Frontal cortex (tissue), 4 donors: ENCODE results near the gene KPNA3. TPM values are rescaled to one million over a fixed set of nuclear protein-coding genes. Genes with fewer than 3 reads are reported as not detected.

Experiments used
- DNase-seq, 2 donors: peaks; one replicate each; pipeline ENCODE4 v3.0.0; 2012; ENCODE audit warnings: low spot score in 2 of 2
- FAIRE-seq: peaks from 2 replicates; lab custom pipeline; 2012; peaks lifted over from hg19 to GRCh38; lab: Jason Lieb, UNC
- total RNA-seq: library from RNA; depleted of rRNA; stranded (reverse); fragments of >200 nt; gene quantifications from one replicate; pipeline ENCODE4 v1.2.3, GENCODE V29; 2014
- donor health status: control.
- donor health status: control.
- donor health status: control.

Gene KPNA3
- total RNA-seq, 1 donor from 2014 or later, result 66.9 TPM

DNA sequence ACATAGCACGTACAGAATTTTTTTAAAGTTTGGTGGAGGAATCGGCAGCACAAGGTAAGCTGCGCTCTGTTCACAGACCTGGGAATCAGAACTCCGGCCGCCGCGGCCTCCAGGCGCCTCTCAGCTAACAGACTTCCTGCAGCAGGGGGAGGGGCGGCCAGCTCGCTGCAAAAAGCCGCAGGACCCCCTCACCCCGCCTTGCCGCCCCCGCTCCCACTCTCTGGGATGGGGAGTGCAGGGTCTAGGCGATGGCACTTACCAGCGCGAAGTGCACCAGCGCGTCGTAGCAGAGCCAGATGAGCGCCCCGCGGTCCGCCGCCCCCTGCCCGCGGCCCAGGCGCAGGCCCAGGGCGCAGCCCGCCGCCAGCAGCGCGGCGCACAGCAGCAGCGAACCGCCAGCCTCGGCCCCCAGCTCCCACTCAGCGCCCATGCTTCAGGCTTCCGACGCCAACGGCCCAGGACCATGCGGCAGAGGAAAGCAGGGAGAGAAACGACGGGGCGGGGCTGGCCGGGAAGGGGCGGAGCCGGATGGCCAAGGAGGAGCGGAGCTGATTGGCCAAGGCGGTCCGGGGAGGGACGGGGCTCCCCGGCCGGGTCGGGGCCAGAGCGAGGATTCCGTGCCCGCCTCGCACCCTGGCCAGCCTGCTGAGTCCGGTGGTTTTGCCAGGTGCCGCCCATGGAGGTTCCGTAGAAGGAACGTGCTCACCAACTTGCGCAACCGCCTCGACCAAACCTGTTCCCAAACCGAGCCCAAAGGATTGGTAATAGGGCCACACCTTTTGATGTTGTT, 101.3 kb downstream of the KPNA3 start, which contains the start of gene EBPL:
Gene EBPL (minus strand): TSS at position 492 of the 790 bp plus-strand sequence. CDS start 62 bp downstream, at position 430.
- DNase-seq (peak; percentile 86 to 94), FAIRE-seq (no peak)

DNA sequence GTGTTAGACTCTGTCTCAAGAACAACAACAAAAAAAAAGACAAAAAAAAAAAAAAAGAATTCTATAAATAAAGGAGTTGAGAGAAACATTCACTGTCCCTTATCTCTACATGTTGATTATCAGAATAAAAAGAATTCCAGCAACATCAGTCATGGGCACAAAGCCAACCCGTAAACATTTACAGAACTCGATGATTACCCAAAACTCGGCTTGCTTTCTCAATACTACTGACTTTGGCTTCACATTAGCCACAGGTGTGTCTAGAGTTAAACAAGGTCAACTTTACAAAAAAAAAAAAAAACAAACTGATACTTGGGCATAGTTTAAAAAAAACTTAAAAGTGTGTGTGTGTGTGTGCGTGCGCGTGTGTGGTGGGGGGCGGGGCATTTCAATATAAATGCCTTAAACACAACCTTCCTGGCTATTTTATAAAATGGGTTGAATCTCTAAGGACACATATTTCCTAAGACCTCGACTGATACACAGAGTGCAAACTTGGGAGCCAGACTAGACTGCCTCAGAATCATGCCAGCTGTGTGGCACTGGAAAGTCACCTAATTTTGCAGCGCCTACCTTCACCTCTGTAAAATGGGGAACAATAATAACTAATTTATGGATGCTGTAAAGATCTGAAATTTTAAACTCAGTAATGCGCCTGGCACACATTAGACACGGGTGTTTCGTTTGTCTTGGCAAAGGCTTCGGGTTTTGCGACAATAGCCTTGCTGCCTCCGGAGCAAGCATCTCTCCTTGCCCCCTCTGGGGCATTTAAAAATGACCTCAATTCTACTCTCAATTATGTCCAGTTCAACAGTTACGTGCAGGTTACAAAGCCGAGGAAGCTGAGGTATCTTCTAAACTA, 102.1 kb downstream of the KPNA3 start:
- FAIRE-seq, result no peak

DNA sequence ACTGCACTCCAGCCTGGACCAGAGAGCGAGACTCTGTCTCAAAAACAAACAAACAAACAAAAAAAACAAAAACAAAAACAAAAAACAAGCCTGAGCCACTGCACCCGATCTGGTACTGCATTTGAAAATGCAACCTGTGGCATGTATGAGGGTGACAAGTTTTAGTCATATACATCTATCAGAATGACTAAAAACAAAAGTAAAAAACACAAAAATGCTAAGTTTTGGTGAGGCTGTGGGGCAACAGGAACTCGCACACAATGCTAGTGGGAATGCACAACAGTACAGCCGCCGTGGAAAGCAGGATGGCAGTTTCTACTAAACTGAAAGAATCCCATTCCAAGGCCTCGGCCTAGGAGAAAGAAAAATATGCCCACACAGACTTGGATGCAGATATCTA, 109.0 kb downstream of the KPNA3 start:
- FAIRE-seq (no peak), DNase-seq (no peak)

More for the DNA sequence above, 102.1 kb downstream of the KPNA3 start:
- DNase-seq, result no peak

DNA sequence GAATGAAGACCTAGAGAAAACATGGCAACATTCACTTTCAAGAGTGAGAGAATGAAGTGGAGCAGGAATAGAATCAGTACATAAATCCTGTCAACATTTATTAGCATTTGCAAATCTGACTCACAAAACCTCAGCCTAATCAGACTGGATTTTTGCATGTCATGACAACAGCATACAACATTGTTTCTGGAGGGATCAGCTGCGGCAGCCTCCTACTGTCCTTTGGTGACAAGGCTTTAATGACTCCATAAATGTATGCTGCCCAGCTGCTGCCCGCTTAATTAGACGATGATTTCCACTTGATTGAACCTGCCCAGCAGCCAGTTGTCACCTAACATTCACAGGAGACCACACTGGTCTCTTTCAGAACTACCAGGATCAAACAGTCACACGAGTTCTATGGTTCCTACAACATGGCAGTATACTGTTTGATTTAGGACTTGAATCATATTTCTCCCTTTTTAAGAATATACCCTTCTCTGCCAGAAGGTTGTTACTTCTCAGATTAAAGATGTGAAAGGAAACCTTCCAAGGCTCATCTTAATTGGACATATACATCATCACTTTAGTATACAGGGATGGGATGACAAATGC, 110.5 kb downstream of the KPNA3 start:
- DNase-seq (no peak), FAIRE-seq (no peak)

DNA sequence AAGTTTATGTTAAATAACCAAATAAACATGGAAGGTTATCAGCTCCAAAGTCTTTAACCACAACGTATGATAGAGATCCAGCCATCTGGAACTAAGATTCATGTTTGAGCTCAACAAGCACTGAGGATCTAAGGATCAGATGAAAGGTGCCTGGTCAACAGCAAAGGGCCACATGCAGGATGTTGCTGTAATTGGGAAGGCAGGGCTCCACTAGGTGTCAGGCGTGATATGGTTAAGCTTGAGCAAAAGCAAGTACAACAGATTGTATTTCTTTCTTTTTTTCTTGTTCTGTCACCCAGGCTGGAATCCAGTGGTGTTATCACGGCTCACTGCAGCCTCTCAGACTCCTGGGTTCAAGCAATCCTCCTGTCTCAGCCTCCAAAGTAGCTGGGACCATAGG, 113.2 kb downstream of the KPNA3 start:
- DNase-seq, result no peak
- no peak for FAIRE-seq

DNA sequence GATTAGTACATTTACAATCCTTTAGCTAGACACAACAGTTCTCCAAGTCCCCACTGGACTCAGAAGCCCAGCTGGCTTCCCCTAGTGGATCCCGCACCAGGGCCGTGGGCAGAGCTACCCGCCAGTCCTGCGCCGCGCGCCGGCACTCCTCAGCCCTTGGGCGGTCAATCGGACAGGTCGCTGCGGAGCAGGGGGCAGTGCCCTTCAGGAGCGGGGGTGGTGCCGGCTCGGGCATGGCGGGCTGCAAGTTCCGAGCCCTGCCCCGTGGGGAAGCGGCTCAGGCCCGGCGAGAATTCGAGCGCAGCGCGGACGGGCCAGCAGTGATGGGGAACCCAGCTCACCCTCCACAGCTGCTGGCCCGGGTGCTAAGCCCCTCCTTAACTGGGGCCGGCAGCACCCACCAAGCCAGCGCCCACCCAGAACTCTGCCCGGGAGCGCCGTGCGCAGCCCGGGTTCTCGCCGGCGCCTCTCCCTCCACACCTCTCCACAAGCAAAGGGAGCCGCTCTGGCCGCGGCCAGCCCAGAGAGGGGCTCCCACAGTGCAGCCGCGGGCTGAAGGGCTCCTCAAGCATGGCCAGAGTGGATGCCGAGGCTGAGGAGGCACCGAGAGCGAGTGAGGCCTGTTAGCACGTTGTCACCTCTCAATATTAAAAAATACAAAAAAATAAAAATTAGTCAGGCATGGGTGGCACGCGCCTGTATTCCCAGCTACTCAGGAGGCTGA, 114.1 kb downstream of the KPNA3 start:
- no peak for FAIRE-seq
- DNase-seq, result no peak

DNA sequence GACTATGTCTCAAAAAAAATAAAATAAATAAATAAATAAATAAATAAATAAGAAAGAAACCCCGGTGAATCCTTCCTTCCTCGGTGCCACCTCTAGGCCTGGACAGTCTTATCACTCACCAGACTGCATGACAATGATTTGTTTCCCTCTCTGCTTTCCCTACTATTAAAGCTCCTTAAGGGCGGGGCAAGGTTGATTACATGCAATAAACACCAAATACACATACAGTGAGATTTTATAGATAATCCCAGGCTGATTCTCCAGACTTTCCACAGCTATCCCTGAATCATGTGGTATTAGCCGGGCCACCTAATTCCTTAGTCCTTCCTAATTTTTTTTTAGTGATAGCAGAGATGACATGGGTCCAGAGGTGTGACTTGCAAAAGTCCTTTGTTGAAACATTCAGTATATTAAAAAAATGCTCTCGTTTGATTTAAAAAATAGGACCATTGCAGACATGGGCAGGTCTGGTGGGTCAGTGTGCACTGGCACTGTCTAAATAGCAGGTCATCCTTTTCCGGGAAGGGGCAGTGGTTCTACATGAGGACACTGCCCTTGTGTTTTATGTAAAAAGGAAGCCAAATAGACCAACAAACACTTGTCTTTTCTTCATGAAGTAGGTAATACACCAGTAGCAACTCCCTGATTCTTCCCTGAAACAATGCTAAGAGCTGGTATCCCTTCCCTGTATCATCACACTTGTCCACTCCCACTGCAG, 115.7 kb downstream of the KPNA3 start:
- DNase-seq (no peak), FAIRE-seq (no peak)

DNA sequence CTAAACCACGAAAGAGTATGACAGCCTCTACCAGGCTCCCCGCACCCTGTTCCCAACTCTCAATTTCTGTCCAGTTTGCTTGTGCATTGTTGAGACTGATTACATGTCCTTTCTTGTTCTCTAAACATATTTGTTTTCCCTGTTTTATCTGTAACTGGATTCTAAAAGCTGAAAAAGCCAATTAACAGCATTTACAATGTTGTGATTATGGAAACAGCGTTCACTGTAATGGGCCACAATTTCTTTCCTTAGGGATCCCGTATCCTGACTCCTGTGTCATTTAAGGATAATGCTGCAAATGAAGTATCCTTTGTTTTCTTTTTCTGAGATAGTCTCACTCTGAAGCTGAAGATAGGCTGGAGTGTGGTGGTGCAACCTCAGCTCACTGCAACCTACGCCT, 121.7 kb downstream of the KPNA3 start:
- FAIRE-seq (no peak), DNase-seq (no peak)

DNA sequence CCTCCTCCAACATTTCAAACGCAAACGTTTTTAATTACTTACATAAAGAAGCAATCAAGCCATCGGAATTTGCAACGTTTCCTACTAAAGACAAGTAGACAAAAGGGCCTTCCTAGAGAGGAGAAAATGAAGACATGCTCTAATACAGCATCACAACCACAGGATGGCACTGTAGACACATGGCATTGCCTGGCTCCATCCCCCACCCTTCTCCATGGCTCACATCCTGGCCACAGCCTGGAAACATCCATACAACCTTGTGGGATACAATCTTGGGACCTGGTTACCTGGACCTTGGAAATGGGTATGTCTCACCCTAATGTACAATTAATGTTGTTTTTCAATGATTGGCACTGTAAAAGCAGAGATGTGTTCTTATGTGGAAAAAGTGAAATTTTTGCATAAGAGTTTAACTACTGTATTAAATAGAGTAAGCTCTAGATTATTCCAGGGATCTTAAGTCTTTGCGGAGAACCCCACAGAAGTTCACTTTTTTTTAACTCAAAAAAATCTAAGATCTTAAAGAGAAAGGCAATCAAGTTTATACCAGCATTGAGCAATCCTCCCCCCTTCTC, 122.7 kb downstream of the KPNA3 start:
- FAIRE-seq, result peak; percentile 48

DNA sequence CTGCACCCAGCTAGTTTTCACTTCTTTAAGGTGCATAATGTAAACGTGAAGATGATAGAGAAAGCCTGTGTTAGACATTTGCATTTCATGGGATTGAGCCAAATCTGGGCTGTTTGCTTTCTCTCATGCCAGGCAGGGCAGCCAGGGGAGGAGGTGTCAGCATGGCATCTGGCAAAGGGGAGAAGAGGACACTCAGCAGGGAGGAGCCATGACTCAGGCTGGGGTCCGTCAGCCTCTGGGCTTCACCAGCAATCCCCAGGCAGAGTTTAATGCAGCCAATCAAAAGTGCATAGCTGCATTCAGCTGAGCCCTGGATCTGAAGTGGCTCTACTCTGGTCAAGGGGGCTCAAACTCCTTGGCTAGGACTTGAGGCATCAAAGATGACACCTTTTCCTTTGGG, 124.7 kb downstream of the KPNA3 start:
- DNase-seq (no peak), FAIRE-seq (no peak)

More for the DNA sequence above, 122.7 kb downstream of the KPNA3 start:
- DNase-seq, result peak; percentile 50 to 60

DNA sequence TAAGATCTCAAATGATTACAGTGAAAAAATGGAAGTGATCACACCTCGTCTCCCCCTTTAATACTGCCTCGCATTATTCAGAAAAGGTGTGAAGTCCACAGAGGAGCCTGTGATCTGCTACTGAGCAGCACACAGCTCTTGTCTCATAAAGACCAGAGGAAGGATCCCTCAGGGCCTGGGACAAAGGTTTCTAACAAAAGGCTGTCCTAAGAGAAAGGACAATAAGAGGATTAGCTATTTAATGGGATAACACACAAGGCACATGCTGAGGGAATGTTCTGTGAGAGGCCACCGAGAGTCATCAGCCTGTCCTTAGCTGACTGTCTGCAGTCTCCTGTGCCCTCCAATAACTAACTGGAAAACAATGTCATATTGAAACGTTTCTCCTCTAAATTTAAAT, 127.9 kb downstream of the KPNA3 start:
- no peak for FAIRE-seq
- no peak for DNase-seq

DNA sequence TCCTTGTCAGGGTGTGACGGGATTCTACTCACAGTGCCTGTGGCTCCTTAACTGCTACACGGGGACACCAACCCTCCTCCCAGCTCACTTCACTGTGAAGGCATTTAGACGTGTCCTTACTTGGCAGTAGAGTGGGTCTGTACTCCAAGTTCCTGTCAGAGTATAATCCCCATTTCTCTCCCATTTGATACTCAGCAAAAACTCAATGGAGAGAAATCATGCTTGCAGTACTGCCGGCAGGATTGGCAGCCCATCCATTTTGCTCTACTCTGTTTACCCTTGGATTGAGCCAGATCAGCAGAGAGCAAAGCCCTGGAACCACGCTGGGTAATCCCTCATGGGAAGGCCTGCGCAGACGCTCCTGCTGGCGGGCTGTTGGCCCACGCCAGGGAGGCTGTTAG, 135.2 kb downstream of the KPNA3 start:
- no peak for DNase-seq

DNA sequence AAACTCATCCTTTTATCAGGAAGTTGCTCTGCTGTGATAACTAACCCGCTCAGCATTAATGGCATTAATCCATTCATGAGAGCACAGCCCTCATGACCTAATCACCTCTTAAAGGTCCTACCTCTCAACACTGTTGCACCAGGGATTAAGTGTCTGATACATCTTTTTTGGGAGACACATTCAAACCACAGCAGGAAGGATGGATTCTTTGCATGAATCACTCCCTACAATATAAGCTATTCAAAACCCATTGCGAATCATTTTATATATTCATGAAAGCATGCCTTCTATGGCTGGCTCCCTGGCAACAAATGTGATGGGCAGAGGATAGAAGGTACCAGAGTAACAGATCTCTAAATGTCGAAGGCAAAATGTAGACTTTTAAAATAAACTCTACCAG, 136.6 kb downstream of the KPNA3 start:
- no peak for FAIRE-seq
- no peak for DNase-seq

More for the DNA sequence above, 135.2 kb downstream of the KPNA3 start:
- FAIRE-seq, result no peak

DNA sequence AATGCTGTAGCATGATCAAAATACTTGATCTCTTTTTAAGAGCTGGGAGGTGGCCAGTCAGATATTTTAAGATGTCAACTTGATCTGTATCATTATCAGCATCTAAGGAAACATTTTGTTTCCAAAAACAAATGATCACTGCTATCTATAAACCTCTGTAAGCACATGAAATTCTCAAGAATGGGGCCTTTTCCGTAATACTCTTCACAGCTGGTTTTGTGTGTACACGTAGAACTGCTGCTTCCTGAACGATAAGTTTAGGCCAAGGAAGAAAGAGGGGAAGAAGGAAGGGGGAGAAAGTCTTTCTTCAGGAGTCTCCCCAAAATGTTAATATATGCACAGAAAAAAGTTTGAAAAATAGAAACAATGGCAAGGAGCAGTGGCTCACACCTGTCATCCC, 138.5 kb downstream of the KPNA3 start:
- DNase-seq (no peak), FAIRE-seq (no peak)

DNA sequence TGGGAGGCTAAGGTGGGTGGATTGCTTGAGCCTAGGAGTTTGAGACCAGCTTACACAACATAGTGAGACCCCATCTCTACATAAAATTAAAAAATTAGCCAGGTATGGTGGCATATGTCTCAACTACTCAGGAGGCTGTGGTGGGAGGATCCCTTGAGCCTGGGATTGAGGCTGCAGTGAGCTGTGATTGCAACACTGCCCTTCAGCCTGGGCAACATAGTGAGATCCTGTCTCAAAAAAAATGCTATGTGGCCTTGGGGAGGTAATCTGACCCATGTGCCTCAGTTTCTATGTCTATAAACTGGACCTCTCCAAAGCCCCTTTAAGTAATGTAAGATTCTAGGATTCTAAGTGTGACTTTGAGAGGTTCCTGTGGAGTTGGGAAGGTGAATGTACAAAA, 139.0 kb downstream of the KPNA3 start:
- FAIRE-seq (no peak), DNase-seq (no peak)

DNA sequence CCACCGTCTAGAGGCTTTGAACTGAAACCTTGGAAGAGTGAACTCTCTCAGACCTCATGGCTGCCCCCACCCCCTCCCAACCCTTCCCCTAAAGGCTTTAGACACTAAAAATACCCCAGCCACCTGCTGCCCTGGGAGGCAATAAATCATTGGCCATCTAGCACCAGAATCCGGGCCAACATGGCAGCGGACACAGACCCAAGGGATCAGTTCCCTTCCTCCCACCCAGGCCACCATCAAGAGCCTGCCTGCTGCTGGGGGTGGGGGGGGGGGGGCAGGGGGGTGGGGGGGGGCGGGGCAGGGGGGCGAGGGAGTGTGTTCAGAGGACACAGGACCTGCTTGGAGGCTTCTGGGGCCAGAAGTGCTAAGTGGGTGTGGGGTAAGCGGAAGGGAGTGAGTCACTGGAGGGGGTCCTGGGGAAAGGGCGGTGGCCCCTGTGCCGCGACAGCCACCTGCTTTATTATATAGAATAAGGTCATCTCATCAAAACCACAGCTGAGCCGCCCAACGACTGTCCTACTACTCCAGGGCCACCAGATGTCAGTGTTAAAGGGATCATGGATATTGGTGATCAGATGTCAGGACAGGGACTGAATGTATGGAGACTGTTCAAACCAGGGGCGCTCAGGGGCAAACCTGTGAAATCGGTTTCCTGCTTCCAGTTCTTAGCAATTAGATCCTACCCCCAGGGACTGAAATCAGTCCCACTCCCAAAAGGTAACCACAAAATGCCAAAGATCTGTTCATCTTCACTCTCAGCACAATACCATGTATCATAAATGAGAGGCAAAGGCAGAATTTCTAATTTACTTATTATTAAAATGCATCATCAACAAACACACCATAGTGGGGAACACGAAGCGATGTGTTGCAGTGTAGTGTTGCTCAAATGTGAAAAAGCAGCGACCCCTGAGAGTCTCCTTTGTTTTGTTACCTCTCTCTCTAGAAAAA, 139.9 kb downstream of the KPNA3 start:
- FAIRE-seq (no peak), DNase-seq (no peak)

DNA sequence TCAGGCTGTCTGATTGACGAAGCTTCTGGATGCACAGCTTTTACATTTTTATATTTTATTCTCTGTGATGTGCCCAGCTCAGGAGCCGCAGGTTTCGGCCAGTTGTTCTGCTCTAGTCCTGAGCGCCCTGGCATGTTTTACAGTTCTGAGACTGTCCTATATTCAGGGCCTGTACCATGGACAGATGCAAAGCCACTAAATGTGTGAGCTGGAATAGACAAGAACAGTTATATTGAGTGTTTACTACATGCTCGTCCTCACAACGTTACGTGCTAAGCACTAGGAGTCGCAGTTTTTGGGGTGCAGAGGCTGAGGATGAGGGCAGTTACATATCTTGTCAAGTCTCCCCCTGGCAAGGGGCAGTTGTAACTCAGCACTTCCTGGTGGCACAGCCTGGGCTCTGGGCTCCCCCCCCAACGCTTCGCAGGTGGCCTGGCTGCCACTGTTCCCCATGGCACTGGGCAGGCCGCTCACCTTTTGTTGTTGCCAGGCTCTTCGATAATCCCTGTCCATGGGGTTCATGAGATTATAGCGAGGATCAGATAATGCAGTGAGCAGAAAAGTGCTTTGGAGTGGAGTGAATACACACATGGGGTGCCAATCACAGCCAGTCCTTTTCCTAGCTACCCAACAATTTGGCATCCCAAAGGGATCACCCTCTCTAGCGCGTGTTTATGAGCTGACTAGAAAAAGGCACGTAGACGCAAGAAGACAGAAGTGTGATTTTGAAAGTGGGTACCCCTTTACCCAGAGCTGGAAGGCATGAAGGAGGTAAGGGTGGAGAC, 140.7 kb downstream of the KPNA3 start:
- DNase-seq (no peak), FAIRE-seq (no peak)
